GDM1 (cell line): ENCODE data around the gene CCL7.
A peak's percentile ranks its signal among the peaks of the same experiment; 100 is the strongest.
"Not testable (repeated sequence)": the region's sequence is repeated elsewhere in the genome, so short reads cannot be mapped to it uniquely, and the experiment has no call there.

ENCODE experiments used
- DNase-seq: peaks from one replicate; lab custom pipeline; 2025; lab: John Stamatoyannopoulos, UW

The CCL7 gene

DNA sequence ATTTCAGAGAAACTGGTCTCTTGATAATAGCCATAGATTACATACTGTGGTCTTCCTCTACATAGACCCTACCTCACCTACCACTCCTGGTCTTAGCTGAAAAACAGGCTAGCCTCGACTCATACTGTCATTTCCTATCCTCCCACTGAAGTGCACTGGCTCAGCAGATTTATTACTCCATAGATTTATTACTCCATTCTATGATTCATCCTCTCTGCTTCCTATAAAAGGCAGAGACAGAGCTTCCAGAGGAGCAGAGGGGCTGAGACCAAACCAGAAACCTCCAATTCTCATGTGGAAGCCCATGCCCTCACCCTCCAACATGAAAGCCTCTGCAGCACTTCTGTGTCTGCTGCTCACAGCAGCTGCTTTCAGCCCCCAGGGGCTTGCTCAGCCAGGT, at the start of gene CCL7:
Gene CCL7 (plus strand): TSS at position 253 of the 400 bp plus-strand sequence. CDS start 70 bp downstream, at position 323.
- no peak for DNase-seq

- no peak for DNase-seq
These were observed 49.1 kb upstream of the CCL7 start for GRCh38 chr17:34220752-34221395.

GRCh38 chr17:34221411-34221810, 48.6 kb upstream of the CCL7 start:
- no peak for DNase-seq

- DNase-seq, result no peak
These were observed 47.1 kb upstream of the CCL7 start for GRCh38 chr17:34222722-34223497.

- no peak for DNase-seq
These were observed 45.0 kb upstream of the CCL7 start for GRCh38 chr17:34225046-34225445.

GRCh38 chr17:34226011-34226743, 43.8 kb upstream of the CCL7 start:
- DNase-seq, result no peak

- DNase-seq, result no peak
These were observed 43.3 kb upstream of the CCL7 start for GRCh38 chr17:34226744-34227034.

DNA sequence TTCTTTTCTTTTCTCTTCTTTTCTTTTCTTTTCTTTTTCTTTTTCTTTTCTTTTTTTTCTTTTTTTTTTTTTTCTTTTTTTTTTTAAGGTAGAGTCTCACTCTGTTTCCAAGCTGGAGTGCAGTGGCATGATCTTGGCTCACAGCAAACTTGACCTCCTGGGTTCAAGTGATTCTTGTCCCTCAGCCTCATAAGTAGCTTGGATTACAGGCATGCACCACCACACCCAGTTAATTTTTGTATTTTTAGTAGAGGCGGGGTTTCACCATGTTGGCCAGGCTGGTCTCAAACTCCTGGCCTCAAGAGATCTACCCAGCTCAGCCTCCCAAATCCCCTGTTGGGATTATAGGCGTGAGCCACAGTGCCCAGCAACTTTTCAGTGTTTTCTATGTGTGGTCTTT, 42.7 kb upstream of the CCL7 start:
- DNase-seq, result not testable (repeated sequence)

DNA sequence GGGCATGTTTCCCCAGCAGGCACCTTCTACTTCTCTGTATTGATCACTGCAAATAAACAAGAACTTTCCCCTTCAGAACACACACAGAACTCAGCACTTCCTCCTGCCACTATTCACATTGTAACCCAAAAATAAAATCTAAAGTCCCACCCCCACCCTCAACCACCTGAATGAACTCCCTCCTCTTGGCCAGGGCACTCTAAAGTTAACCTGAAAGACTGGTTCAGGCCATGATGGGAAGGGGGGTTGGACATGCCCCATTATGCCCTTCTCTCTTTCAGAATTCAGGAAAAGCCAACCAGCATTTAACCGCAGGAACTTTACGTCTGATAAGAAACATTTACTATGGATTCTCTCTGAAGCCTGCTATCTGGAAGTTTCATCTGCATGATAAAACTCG, 42.3 kb upstream of the CCL7 start:
- no peak for DNase-seq

DNA sequence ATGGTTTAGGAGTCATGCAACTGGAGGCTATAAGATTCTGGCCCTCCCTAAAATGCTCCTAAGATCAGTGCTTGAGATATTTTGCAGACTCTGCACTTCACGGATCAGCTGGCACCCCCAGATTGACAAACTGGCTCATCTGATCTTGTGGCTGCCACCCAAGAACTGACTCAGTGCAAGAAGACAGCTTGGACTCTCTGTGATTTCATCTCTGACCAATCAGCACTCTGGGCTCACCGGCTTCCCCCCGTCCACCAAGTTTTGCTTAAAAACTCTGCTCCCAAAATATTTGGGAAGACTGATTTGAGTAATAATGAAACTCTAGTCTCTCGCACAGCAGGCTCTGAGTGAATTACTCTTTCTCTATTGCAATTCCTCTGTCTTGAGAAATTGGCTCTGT, 41.2 kb upstream of the CCL7 start:
- DNase-seq, result no peak

DNA sequence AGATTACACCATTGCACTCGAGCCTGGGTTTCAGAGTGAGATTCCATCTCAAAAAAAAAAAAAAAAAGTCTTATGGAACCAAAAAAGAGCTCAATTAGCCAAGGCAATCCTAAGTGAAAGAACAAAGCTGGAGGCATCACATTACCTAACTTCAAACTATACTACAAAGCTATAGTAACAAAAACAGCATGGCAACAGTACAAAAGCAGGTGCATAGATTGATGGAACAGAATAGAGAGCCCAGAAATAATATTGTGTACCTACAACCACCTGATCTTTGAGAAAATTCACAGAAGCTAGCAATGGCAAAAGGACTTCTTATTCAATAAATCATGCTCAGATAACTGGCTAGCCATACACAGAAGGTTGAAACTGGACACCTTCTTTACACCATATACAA, 39.7 kb upstream of the CCL7 start:
- DNase-seq, result no peak

- DNase-seq, result no peak
These were observed 35.4 kb upstream of the CCL7 start for GRCh38 chr17:34234616-34235015.

DNA sequence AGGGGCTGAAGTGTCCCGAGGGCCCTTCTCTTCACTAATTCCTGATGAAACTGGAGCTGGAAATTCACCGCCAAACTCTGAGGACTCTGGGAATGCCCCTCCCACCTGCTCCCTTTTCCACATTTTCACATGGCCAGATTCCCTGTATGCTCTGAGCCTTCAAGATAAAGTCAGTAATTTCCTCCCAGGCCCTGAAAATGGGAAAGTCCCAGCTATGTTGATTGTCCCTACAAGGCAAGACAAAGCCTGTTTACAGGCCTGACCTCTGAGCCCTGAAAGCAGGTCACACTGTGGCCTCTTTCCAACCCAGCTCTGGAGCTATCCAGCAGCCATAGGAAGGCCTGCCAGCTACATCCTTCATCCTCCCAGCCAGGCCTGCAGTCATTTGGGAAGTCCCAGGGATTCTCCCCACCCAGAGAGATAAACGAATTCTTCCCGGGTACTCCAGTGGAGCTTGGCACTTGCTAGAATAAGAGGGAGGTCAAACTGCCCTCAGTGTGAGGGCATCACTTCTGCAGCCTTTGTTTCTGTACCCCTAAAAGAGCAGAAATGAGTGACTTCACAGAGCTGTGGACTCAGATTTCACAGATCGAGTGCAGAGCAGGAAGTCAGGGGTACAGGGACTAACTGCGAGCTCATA, 34.5 kb upstream of the CCL7 start:
- no peak for DNase-seq

GRCh38 chr17:34236281-34236892, 33.6 kb upstream of the CCL7 start:
- DNase-seq, result no peak

GRCh38 chr17:34237458-34237857, 32.6 kb upstream of the CCL7 start:
- DNase-seq, result no peak

GRCh38 chr17:34241062-34241461, 29.0 kb upstream of the CCL7 start:
- DNase-seq, result peak; percentile 34

DNA sequence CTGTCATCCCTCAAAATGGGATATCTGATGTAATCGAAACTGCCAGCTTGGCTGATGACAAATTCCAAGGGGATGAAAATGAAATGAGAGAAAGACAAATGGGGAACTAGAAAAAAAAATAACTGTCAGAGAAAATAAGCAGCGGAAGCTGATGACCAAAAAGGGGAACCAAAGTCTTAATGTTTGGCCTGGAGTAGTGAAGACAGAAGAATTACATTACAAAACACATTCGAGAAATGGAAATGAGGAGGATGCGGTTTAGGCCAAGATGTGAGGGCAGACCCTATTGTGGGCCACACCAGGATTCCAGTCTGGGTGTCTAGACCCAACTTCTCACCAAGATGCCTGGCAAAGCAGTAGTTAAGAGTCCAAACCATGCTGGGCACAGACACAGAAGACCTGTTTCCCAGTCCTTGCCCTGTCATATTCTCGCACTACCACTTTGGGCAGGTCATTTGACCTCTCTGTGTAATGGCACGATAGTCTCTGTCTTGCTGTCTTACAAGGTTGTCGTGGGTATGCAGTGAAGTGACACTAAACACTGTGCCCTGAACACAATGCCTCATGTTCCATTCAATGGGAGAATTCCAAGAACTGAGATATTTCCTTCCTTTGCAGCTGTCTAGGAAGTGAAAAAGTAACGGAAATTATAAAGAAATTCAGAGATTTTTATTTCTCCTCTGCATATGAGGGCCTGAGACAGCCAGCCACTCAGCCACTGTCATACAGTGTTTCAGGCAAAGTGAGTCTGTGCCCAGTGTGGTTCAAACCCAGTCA, 27.2 kb upstream of the CCL7 start:
- DNase-seq, result peak; percentile 66

GRCh38 chr17:34243364-34244320, 26.4 kb upstream of the CCL7 start:
- DNase-seq, result no peak

DNA sequence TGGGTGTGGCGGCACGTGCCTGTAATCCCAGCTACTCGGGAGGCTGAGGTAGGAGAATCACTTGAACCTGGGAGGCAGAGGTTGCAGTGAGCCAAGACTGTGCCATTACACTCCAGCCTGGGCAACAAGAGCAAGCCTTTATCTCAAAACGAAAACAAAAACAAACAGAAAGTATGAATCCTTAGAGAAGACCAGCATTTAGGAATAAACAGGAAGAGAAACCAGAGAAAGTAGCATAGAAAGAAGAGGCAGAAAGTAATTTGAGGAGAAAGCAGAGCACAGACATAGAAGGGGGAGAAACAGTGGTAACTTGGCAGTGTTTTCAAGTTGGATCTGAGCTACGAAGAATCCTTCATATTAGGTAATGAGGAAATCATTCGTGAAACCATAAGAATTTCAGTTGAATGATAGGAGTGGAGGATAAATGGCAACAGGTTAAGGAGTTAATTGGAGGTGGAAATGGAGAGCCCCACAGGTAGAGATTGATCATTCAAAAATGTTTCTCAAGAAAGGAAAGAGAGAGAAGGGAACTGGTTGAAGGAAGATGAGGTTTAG, 24.6 kb upstream of the CCL7 start:
- DNase-seq, result no peak

DNA sequence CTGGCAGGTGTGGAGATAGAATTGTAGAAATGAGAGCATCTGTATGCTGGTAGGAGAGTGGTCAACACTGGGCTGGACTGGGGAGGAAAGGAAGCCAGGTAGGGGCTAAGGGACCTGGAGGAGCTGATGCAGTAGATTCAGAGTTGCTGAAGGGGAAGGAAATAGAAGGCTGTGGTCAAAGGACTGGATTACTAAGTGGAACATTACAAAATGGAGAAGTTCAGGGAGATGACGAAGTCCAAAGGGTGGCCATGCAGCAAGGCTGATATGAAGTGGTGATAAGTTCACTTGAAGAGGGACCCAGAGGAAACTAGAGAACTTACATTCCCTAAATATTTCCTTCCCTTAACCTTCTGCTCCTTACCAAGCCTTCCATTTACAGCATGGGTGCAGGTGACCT, 23.6 kb upstream of the CCL7 start:
- DNase-seq, result peak; percentile 58
